Measurements from ENCODE around the gene ATP6V0B.

The ATP6V0B gene

GRCh38 chr1:43945674-43946235 lies 29.0 kb upstream of the ATP6V0B start:
- TF ChIP-seq PKNOX1 (IDR thresholded peaks at IDR 0.05), result no peak
- no peak for TF ChIP-seq FOXK2 (IDR thresholded peaks at IDR 0.05)
- TF ChIP-seq ZNF384 (IDR thresholded peaks at IDR 0.05), result no peak
- no peak for TF ChIP-seq NFRKB (IDR thresholded peaks at IDR 0.05)
- TF ChIP-seq LEF1 (IDR thresholded peaks at IDR 0.05; ENCODE audit: borderline replicate concordance), result no peak
- no peak for TF ChIP-seq HDGF (IDR thresholded peaks at IDR 0.05; ENCODE audit: borderline replicate concordance)
- no peak for TF ChIP-seq ELF4 (IDR thresholded peaks at IDR 0.05)
- no peak for DNase-seq (ENCODE audit: extremely low spot score)
- ChIA-PET POLR2A (interaction anchor here (0.9 to 4.6 kb wide), 3 partner anchors 11 to 29 kb away, joined by 5 to 25 read pairs (median 7); partner anchors contain the start of gene ATP6V0B), CTCF (interaction anchor here (0.6 to 5.1 kb wide), 9 partner anchors 9 to 301 kb away, joined by 3 to 33 read pairs (median 5); no protein-coding TSS in a partner anchor)

GRCh38 chr1:43946236-43947060 lies 28.3 kb upstream of the ATP6V0B start, which contains the start of gene IPO13:
Gene IPO13 (plus strand): TSS chr1:43946950. CDS start chr1:43947601, 651 bp downstream.
- ChIA-PET CTCF (interaction anchor here (0.7 to 5.1 kb wide), 9 partner anchors 8 to 302 kb away, joined by 3 to 33 read pairs (median 5); no protein-coding TSS in a partner anchor), POLR2A (interaction anchor here (0.7 to 4.6 kb wide), 9 partner anchors 11 to 492 kb away, joined by 3 to 25 read pairs (median 5); partner anchors contain the start of genes ATP6V0B and B4GALT2)
- TF ChIP-seq L3MBTL2 (conservative IDR thresholded peaks at IDR 0.05), result peak; percentile 72
- TF ChIP-seq LEF1 (IDR thresholded peaks at IDR 0.05; ENCODE audit: borderline replicate concordance), result no peak
- TF ChIP-seq ELF4 (IDR thresholded peaks at IDR 0.05), result peak; percentile 55; the same call in 1 of the 2 replicates
- peak; percentile 86 for TF ChIP-seq PKNOX1 (IDR thresholded peaks at IDR 0.05)
- DNase-seq (ENCODE audit: extremely low spot score), result peak; percentile 97

GRCh38 chr1:43947061-43947873 lies 27.5 kb upstream of the ATP6V0B start:
- TF ChIP-seq BHLHE40 (IDR thresholded peaks at IDR 0.05; ENCODE audit: borderline replicate concordance), result no peak
- POLR2A ChIA-PET, result interaction anchor here (0.7 to 4.6 kb wide), 11 partner anchors 9 to 492 kb away, joined by 3 to 25 read pairs (median 4); partner anchors contain the start of genes ATP6V0B, B4GALT2 and ST3GAL3
- CTCF ChIA-PET, result interaction anchor here (1.6 to 5.1 kb wide), 2 partner anchors 12 to 184 kb away, joined by 4 to 33 read pairs; no protein-coding TSS in a partner anchor
- DNase-seq (ENCODE audit: extremely low spot score), result no peak

GRCh38 chr1:43947874-43948437 lies 26.8 kb upstream of the ATP6V0B start:
- no peak for DNase-seq (ENCODE audit: extremely low spot score)
- TF ChIP-seq NFRKB (IDR thresholded peaks at IDR 0.05), result no peak
- TF ChIP-seq LEF1 (IDR thresholded peaks at IDR 0.05; ENCODE audit: borderline replicate concordance), result no peak
- no peak for TF ChIP-seq L3MBTL2 (conservative IDR thresholded peaks at IDR 0.05)
- no peak for TF ChIP-seq ZNF384 (IDR thresholded peaks at IDR 0.05)
- TF ChIP-seq FOXA1 (IDR thresholded peaks at IDR 0.05), result no peak
- TF ChIP-seq SUZ12 (IDR thresholded peaks at IDR 0.05), result no peak
- no peak for TF ChIP-seq HDGF (IDR thresholded peaks at IDR 0.05; ENCODE audit: borderline replicate concordance)
- no peak for TF ChIP-seq ELF4 (IDR thresholded peaks at IDR 0.05)
- TF ChIP-seq CTBP1 (IDR thresholded peaks at IDR 0.05; ENCODE audit: borderline replicate concordance), result no peak
- TF ChIP-seq TARDBP (IDR thresholded peaks at IDR 0.05), result no peak
- no peak for TF ChIP-seq BHLHE40 (IDR thresholded peaks at IDR 0.05; ENCODE audit: borderline replicate concordance)
- no peak for TF ChIP-seq PKNOX1 (IDR thresholded peaks at IDR 0.05)
- ChIA-PET CTCF (interaction anchor here (1.6 to 2.6 kb wide), 2 partner anchors 13 to 184 kb away, joined by 4 to 9 read pairs; no protein-coding TSS in a partner anchor), POLR2A (interaction anchor here (0.8 to 4.6 kb wide), 6 partner anchors 11 to 241 kb away, joined by 3 to 25 read pairs (median 4); partner anchors contain the start of genes ATP6V0B, B4GALT2 and ST3GAL3)

- TF ChIP-seq ARNT (IDR thresholded peaks at IDR 0.05) (no peak), SP1 (IDR thresholded peaks at IDR 0.05) (no peak), L3MBTL2 (conservative IDR thresholded peaks at IDR 0.05) (no peak), PKNOX1 (IDR thresholded peaks at IDR 0.05) (no peak), FOXA1 (IDR thresholded peaks at IDR 0.05) (no peak), ELF4 (IDR thresholded peaks at IDR 0.05) (no peak), FOXM1 (IDR thresholded peaks at IDR 0.05; ENCODE audit: borderline replicate concordance) (no peak), SUZ12 (IDR thresholded peaks at IDR 0.05) (no peak), NFRKB (IDR thresholded peaks at IDR 0.05) (no peak), CTBP1 (IDR thresholded peaks at IDR 0.05; ENCODE audit: borderline replicate concordance) (no peak), TARDBP (IDR thresholded peaks at IDR 0.05) (no peak), ZNF384 (IDR thresholded peaks at IDR 0.05) (no peak)
- ChIA-PET CTCF (interaction anchor here (0.6 to 2.6 kb wide), 3 partner anchors 15 to 177 kb away, joined by 3 to 9 read pairs (median 3); no protein-coding TSS in a partner anchor), POLR2A (interaction anchor here (0.9 to 4.6 kb wide), 2 partner anchors 20 to 25 kb away, joined by 3 to 25 read pairs; partner anchors contain the start of genes ATP6V0B and DPH2)
- DNase-seq (ENCODE audit: extremely low spot score), result no peak
Measured at GRCh38 chr1:43949678-43950077, 25.1 kb upstream of the ATP6V0B start.
